Measurements from ENCODE around the gene HSP90AB1. TPM values are rescaled to one million over a fixed set of nuclear protein-coding genes. Genes with fewer than 3 reads are reported as not detected.

HSP90AB1 gene
- polyA plus RNA-seq, 1 donor from 2014 or later: 522 TPM

DNA sequence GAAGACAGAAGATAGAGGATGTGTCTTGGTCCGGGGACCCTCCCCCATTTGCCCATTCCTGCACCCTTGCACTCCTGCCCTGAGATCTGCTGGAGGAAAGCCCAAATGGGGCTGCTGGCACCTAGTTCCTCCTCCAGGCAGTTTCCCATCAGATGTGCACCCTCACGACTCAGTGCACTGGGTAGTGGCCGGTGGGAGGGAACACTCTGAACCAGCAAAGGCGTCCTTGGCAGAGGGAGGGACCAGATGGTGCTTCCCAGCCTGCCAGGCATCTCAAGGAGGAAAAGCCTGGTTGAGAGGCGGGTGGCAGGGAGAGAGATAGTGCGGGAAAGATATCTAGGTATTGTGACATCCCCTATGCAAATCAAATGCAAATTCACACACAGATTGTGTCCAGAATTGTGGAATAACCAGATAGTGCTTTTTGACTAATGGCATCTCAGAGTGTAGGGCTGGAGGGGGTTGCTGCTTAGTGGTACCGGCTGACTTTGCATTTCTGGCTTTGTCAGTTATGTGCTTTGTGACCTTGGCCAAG is 42.9 kb downstream of the HSP90AB1 start:
- Histone ChIP-seq H3K79me2 (replicated peaks; ENCODE audit: insufficient read depth, low read length) (no peaks in the 10 kb centered on the region), H3K4me2 (ENCODE audit: low read length) (no peak overlapping the region), H4K20me1 (ENCODE audit: insufficient read depth) (no peaks in the 10 kb centered on the region), H3F3A (ENCODE audit: insufficient read depth, low read length, poor library complexity, severe bottlenecking) (no peaks in the 10 kb centered on the region), H3K9me2 (ENCODE audit: insufficient read depth, low read length) (no peaks in the 10 kb centered on the region), H2AFZ (ENCODE audit: low read depth, low read length) (no peak overlapping the region), H3K9me3 (ENCODE audit: low read length) (no peaks in the 10 kb centered on the region), H3K9ac (ENCODE audit: low read length) (no peak overlapping the region), H3K27me3 (ENCODE audit: insufficient read depth, low read depth, low read length) (no peaks in the 10 kb centered on the region), H3K4me3 (ENCODE audit: low read length) (no peak overlapping the region), H3K27ac (ENCODE audit: low read length) (no peak overlapping the region), H3K36me3 (ENCODE audit: insufficient read depth, low read length) (no peaks in the 10 kb centered on the region)
- TF ChIP-seq MXI1 (conservative IDR thresholded peaks at IDR 0.05; ENCODE audit: poor library complexity, severe bottlenecking) (no peak), REST (IDR thresholded peaks at IDR 0.05; ENCODE audit: borderline replicate concordance) (no peak), TAF1 (IDR thresholded peaks at IDR 0.05; ENCODE audit: low read depth) (no peak), SMC3 (conservative IDR thresholded peaks at IDR 0.05; ENCODE audit: poor library complexity) (no peak), EZH2 (IDR thresholded peaks at IDR 0.05; ENCODE audit: borderline replicate concordance, insufficient read depth, low read length, poor library complexity, severe bottlenecking) (no peak), RAD21 (conservative IDR thresholded peaks at IDR 0.05) (no peak), POLR2AphosphoS5 (IDR thresholded peaks at IDR 0.05) (no peak), EP300 (conservative IDR thresholded peaks at IDR 0.05; ENCODE audit: poor library complexity, severe bottlenecking) (no peak)
- TF ChIP-seq, protein P1, sequence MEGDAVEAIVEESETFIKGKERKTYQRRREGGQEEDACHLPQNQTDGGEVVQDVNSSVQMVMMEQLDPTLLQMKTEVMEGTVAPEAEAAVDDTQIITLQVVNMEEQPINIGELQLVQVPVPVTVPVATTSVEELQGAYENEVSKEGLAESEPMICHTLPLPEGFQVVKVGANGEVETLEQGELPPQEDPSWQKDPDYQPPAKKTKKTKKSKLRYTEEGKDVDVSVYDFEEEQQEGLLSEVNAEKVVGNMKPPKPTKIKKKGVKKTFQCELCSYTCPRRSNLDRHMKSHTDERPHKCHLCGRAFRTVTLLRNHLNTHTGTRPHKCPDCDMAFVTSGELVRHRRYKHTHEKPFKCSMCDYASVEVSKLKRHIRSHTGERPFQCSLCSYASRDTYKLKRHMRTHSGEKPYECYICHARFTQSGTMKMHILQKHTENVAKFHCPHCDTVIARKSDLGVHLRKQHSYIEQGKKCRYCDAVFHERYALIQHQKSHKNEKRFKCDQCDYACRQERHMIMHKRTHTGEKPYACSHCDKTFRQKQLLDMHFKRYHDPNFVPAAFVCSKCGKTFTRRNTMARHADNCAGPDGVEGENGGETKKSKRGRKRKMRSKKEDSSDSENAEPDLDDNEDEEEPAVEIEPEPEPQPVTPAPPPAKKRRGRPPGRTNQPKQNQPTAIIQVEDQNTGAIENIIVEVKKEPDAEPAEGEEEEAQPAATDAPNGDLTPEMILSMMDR (IDR thresholded peaks at IDR 0.05; ENCODE audit: poor library complexity, severe bottlenecking): no peak

- no peak overlapping the region for H3K4me3 ChIP-seq (ENCODE audit: low read length)
- H3F3A ChIP-seq (ENCODE audit: insufficient read depth, low read length, poor library complexity, severe bottlenecking): no peaks in the 10 kb centered on the region
- no peaks in the 10 kb centered on the region for H4K20me1 ChIP-seq (ENCODE audit: insufficient read depth)
- no peak overlapping the region for H3K4me2 ChIP-seq (ENCODE audit: low read length)
- H3K36me3 ChIP-seq (ENCODE audit: insufficient read depth, low read length): no peaks in the 10 kb centered on the region
- no peak for TF ChIP-seq RAD21 (conservative IDR thresholded peaks at IDR 0.05)
- no peak overlapping the region for H3K9ac ChIP-seq (ENCODE audit: low read length)
- H2AFZ ChIP-seq (ENCODE audit: low read depth, low read length): no peak overlapping the region
- H3K79me2 ChIP-seq (replicated peaks; ENCODE audit: insufficient read depth, low read length): no peaks in the 10 kb centered on the region
- no peak overlapping the region for H3K27ac ChIP-seq (ENCODE audit: low read length)
- no peaks in the 10 kb centered on the region for H3K9me2 ChIP-seq (ENCODE audit: insufficient read depth, low read length)
- H3K27me3 ChIP-seq (ENCODE audit: insufficient read depth, low read depth, low read length): no peaks in the 10 kb centered on the region
- no peaks in the 10 kb centered on the region for H3K9me3 ChIP-seq (ENCODE audit: low read length)
Observed at GRCh38 chr6:44291841-44292240, 44.9 kb downstream of the HSP90AB1 start.

Measured in neural cell (in vitro differentiated cells).